H1 (cell line): ENCODE measurements around the gene FOXE1.

Experiments
- BRCA1 ChIP-seq: IDR thresholded peaks from 2 replicates; pipeline ENCODE4 v1.6.1; 2012; ENCODE audit warnings: low read depth, low read length, improper control_type of control experiment
- CBX5 ChIP-seq: fragments of 300-800, 300-1000 bp; sonication (generic); IDR thresholded peaks from 2 replicates; pipeline ENCODE4 v1.7.1; 2016; ENCODE audit warnings: antibody characterized with exemption, low read length, low read depth
- CTCF ChIP-seq, 3 experiments: IDR thresholded peaks; 1 replicate in 2 of 3; 2 replicates in 1 of 3; pipeline versions ENCODE4 v1.5.1 to v1.6.1; 2011; ENCODE audit warnings: low read length in 3 of 3, mild to moderate bottlenecking in 3 of 3, inconsistent platforms in 2 of 3, low read depth in 1 of 3, moderate library complexity in 1 of 3; ENCODE audit not compliant: insufficient read depth in 1 of 3; ENCODE audit errors: control extremely low read depth in 1 of 3
- POLR2A ChIP-seq, 2 experiments: IDR thresholded peaks; 1 replicate in 1 of 2; 2 replicates in 1 of 2; pipeline ENCODE4 v1.6.1; 2011; ENCODE audit warnings: low read depth in 2 of 2, low read length in 2 of 2, mild to moderate bottlenecking in 2 of 2; ENCODE audit errors: control extremely low read depth in 1 of 2
- RAD21 ChIP-seq, 2 experiments: IDR thresholded peaks in 1 of 2; conservative IDR thresholded peaks in 1 of 2; 2 replicates each; pipeline ENCODE4 v1.6.1; 2011; ENCODE audit warnings: low read depth in 2 of 2, low read length in 2 of 2, improper control_type of control experiment in 1 of 2, inconsistent platforms in 1 of 2, mild to moderate bottlenecking in 1 of 2, moderate library complexity in 1 of 2

DNA sequence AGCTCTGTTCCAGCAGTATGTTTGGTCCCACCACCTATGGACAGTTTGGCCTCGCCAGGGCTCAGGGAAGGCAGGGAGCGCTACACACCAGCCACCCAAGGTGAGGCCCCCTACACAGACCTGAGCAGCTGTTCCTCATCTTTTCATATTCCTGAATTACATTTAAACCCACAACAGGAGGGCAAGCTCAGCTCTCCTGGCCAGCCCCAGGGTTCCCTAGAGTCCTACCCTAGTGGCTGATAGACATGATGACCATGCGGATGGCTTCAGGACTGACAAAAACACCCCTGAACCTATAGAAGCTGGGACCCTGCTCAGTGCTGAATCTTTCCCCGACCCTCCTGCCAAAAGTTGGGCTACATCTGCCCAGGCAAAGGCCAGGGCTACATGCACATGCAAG, 6.7 kb upstream of the FOXE1 start:
- TF ChIP-seq POLR2A (IDR thresholded peaks at IDR 0.05; ENCODE audit: control extremely low read depth in 1 of 2, low read depth in 2 of 2, low read length in 2 of 2) (no peak), CBX5 (no peak), CTCF (IDR thresholded peaks at IDR 0.05; ENCODE audit: control extremely low read depth in 1 of 3, insufficient read depth in 1 of 3, low read depth in 1 of 3, low read length in 3 of 3) (no peak), BRCA1 (no peak), RAD21 (IDR thresholded peaks at IDR 0.05 in 1 of 2, conservative IDR thresholded peaks at IDR 0.05 in 1 of 2; ENCODE audit: low read depth in 2 of 2, low read length in 2 of 2) (no peak)
